ENCODE results near the gene ATP6V0B. TPM values are rescaled to one million over a fixed set of nuclear protein-coding genes. Genes with fewer than 3 reads are reported as not detected.

The ATP6V0B gene
- total RNA-seq, 2 donors from 2014 or later: 108 to 154 TPM

DNA sequence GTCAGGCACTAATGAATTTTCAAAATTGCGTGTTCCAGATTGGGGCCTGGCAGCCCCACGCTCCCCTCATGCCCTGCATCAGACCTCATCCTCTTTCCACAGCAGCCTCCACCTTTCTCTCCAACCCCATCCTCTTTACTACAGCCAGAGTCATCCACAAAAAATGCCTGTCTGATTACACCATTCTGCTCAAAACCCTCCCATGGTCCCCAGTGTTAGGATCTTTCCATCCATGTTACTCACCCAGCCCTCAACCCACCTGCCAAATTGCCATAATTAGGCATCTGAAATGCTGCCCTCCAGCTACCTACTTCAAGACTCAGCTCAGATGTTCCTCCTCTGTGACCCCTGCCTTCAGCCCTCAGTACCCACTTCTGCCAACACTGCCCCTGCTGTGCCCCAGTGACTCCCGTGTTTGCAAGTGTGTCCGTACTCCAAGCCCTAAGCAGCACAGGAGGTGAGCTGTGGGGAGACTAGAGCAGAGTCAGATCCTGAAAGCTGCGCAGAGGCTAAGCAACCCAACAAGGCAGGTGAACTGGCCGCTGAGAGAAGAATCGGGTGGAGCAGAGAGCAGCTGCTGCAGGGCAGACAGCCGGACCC lies 41.9 kb upstream of the ATP6V0B start:
- Histone ChIP-seq H3K9me3 (no peaks in the 10 kb centered on the region), H3K4me3 (peak overlapping the region in 1 of 2 donors; percentile 42), H3K4me1 (peaks cover 0 to 31% of the 10 kb centered on the region in 2 donors), H3K27me3 (peaks cover 0 to 3% of the 10 kb centered on the region in 2 donors), H3K27ac (no peak overlapping the region), H3K36me3 (no peaks in the 10 kb centered on the region)
- DNase-seq (ENCODE audit: low spot score): no peak
- TF ChIP-seq, protein P1, sequence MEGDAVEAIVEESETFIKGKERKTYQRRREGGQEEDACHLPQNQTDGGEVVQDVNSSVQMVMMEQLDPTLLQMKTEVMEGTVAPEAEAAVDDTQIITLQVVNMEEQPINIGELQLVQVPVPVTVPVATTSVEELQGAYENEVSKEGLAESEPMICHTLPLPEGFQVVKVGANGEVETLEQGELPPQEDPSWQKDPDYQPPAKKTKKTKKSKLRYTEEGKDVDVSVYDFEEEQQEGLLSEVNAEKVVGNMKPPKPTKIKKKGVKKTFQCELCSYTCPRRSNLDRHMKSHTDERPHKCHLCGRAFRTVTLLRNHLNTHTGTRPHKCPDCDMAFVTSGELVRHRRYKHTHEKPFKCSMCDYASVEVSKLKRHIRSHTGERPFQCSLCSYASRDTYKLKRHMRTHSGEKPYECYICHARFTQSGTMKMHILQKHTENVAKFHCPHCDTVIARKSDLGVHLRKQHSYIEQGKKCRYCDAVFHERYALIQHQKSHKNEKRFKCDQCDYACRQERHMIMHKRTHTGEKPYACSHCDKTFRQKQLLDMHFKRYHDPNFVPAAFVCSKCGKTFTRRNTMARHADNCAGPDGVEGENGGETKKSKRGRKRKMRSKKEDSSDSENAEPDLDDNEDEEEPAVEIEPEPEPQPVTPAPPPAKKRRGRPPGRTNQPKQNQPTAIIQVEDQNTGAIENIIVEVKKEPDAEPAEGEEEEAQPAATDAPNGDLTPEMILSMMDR (IDR thresholded peaks at IDR 0.05): no peak

DNA sequence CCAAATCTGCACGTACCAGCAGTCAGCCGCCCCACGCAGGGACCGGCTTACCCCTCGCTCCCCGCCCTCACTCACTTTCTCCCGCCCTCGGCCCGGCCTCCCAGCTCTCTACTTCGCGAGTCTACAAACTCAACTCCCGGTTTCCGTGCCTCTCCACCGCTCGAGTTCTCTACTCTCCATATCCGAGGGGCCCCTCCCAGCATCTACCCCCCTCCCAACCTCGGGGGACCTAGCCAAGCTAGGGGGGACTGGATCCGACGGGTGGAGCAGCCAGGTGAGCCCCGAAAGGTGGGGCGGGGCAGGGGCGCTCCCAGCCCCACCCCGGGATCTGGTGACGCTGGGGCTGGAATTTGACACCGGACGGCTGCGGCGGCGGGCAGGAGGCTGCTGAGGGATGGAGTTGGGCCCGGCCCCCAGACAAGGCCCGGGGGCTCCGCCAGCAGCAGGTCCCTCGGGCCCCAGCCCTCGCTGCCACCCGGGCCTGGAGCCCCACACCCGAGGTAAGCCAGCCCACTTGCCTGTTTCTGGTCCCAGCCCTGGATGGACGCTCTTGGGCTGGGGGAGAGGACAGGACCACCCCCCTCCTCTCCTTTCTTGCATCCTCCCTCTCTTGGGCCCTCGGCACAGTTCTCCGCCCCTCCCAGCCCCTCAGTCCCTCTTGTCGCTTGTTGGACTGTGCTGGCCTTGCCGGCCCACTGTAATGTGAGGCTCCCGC lies 41.2 kb upstream of the ATP6V0B start, which contains the start of gene ARTN:
Gene ARTN (plus strand): TSS at position 416 of the 715 bp plus-strand sequence. CDS start 1,856 bp downstream, outside the sequence.
- DNase-seq (ENCODE audit: low spot score): no peak
- Histone ChIP-seq H3K27ac (no peak within 1 kb of the TSS), H3K27me3 (peaks cover 0 to 3% of the 10 kb centered on the region in 2 donors), H3K4me3 (peak within 1 kb of the TSS; percentile 18 to 42), H3K36me3 (no peaks in the 10 kb centered on the region), H3K9me3 (no peaks in the 10 kb centered on the region), H3K4me1 (peaks cover 0 to 33% of the 10 kb centered on the region in 2 donors)
- TF ChIP-seq, protein P1 (IDR thresholded peaks at IDR 0.05): no peak

DNA sequence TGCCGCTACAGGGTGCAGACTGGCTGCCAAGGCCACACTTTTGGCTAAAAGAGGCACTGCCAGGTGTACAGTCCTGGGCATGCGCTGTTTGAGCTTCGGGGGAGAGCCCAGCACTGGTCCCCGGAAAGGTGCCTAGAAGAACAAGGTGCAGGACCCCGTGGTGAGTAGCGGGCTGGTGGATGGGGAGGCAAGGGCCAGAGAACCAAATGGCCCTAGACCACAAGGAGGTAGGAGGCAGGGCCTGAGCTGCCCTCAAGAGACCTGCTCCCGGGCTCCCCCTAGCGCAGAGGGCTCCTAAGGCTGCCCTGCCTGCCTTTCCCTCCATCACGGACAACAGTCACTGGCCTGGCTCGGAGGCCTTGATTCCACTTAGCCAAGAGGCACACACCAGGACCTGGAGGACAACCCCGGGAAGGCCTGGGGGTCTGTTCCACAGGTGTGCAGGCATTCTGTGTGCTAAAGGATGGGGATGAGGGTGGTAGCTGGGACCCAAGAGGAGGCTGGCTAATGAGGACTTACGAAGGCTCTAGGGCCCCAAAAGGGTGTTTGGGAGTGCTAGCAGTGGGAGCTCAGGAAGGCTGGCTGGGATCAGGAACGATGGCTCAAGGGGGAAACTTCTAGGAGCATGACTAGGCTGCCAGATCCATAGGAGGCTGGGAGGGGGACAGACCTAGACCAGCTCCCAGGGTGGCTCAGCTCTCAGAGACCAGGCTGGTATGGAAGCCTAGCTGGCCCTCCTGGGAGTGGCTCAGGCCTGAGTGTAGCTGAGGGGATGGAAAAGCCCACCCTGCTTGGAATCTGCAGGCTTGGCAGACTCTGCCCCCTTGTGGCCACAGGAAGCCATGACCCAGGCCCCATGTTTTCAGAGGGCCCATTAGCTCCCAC lies 40.4 kb upstream of the ATP6V0B start:
- H3K27ac ChIP-seq: no peak overlapping the region
- peak overlapping the region in 1 of 2 donors; percentile 42 for H3K4me3 ChIP-seq
- no peaks in the 10 kb centered on the region for H3K9me3 ChIP-seq
- H3K4me1 ChIP-seq: peaks cover 0 to 37% of the 10 kb centered on the region in 2 donors
- TF ChIP-seq, protein P1 (IDR thresholded peaks at IDR 0.05): peak; percentile 85 to 87
- no peak for DNase-seq (ENCODE audit: low spot score)
- peaks cover 0 to 3% of the 10 kb centered on the region in 2 donors for H3K27me3 ChIP-seq
- no peaks in the 10 kb centered on the region for H3K36me3 ChIP-seq

DNA sequence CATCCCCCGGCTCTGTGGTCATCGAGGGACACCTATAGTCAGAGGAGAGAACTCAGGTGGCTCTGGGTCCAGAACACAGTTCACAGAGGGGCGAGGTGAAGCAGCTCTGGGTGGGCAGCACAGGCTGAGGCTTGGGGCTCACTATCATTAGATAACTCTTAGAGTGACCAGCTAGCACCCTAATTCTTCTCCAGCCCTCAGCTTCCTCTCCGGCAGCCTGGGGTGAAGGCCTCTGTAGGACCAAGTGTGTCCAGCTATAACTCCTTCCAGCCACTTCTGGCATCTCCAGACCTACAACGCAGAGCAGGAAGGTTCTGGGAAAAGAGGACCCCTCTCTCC lies 39.8 kb upstream of the ATP6V0B start:
- TF ChIP-seq, protein P1 (IDR thresholded peaks at IDR 0.05): no peak
- H3K4me1 ChIP-seq: peaks cover 0 to 37% of the 10 kb centered on the region in 2 donors
- H3K27ac ChIP-seq: no peak overlapping the region
- no peak for DNase-seq (ENCODE audit: low spot score)
- H3K9me3 ChIP-seq: no peaks in the 10 kb centered on the region
- no peaks in the 10 kb centered on the region for H3K36me3 ChIP-seq
- H3K4me3 ChIP-seq: no peak overlapping the region
- peaks cover 0 to 3% of the 10 kb centered on the region in 2 donors for H3K27me3 ChIP-seq

- Histone ChIP-seq H3K4me3 (peak overlapping the region; percentile 32 to 52), H3K27ac (no peak overlapping the region), H3K27me3 (peaks cover 0 to 3% of the 10 kb centered on the region in 2 donors), H3K4me1 (peaks cover 0 to 37% of the 10 kb centered on the region in 2 donors), H3K36me3 (no peaks in the 10 kb centered on the region), H3K9me3 (no peaks in the 10 kb centered on the region)
- TF ChIP-seq, protein P1 (IDR thresholded peaks at IDR 0.05): no peak
- no peak for DNase-seq (ENCODE audit: low spot score)
Measured at GRCh38 chr1:43935711-43936427, 38.9 kb upstream of the ATP6V0B start.

Measured in right atrium auricular region (tissue), 2 donors.